WTC11 (cell line): ENCODE measurements around the gene FAM114A2. TPM values are rescaled to one million over a fixed set of nuclear protein-coding genes. Genes with fewer than 3 reads are reported as not detected.

ENCODE experiments used
- ATAC-seq: fragments of 200-7000 bp; cut with Tn5 transposase; 2 replicates; pipeline ENCODE4 v1.10.0; 2021; ENCODE audit warnings: mild to moderate bottlenecking, moderate library complexity
- CTCF ChIA-PET: fragments of 300-600 bp; sonication (Branson Sonifier 250); formaldehyde crosslinking; loops from one replicate; lab custom pipeline; 2021; ENCODE audit warnings: antibody characterized with exemption; lab: Charles Lee
- POLR2A ChIA-PET: fragments of 350-600 bp; sonication (Branson Sonifier 250); formaldehyde crosslinking; loops from one replicate; lab custom pipeline; 2021; ENCODE audit warnings: antibody characterized with exemption; lab: Charles Lee
- DNase-seq: peaks from one replicate; pipeline ENCODE4 v3.0.0; 2021; ENCODE audit warnings: low spot score
- H3K27ac Mint-ChIP-seq: 2 replicates; pipeline ENCODE4 v1.8.0; 2021; ENCODE audit warnings: mixed read lengths
- H3K27me3 Mint-ChIP-seq: 2 replicates; pipeline ENCODE4 v1.8.0; 2021; ENCODE audit warnings: low read depth, mild to moderate bottlenecking, moderate library complexity, mixed read lengths
- H3K36me3 Mint-ChIP-seq: 2 replicates; pipeline ENCODE4 v1.8.0; 2021; ENCODE audit warnings: mixed read lengths
- H3K4me1 Mint-ChIP-seq: 2 replicates; pipeline ENCODE4 v1.8.0; 2022; ENCODE audit warnings: mixed read lengths
- H3K4me3 Mint-ChIP-seq: 2 replicates; pipeline ENCODE4 v1.8.0; 2021; ENCODE audit warnings: mild to moderate bottlenecking, moderate library complexity, mixed read lengths
- H3K9me3 Mint-ChIP-seq: 2 replicates; pipeline ENCODE4 v1.8.0; 2021; ENCODE audit warnings: mixed read lengths
- E2F4 ChIP-seq: sonication (generic); formaldehyde crosslinking; IDR thresholded peaks from 2 replicates; pipeline ENCODE4 v1.8.1; 2022; ENCODE audit warnings: low read depth, mild to moderate bottlenecking, moderate library complexity, missing genetic modification reagents, borderline replicate concordance
- ETV6 ChIP-seq: sonication (generic); formaldehyde crosslinking; IDR thresholded peaks from 2 replicates; pipeline ENCODE4 v1.8.1; 2022; ENCODE audit warnings: mild to moderate bottlenecking, missing genetic modification reagents
- IRF1 ChIP-seq: sonication (generic); formaldehyde crosslinking; IDR thresholded peaks from 2 replicates; pipeline ENCODE4 v1.8.0; 2023; ENCODE audit warnings: missing genetic modification reagents
- MLX ChIP-seq: sonication (generic); formaldehyde crosslinking; IDR thresholded peaks from 2 replicates; pipeline ENCODE4 v1.8.1; 2023; ENCODE audit warnings: mild to moderate bottlenecking, missing genetic modification reagents, moderate library complexity
- NFE2L1 ChIP-seq: sonication (generic); formaldehyde crosslinking; IDR thresholded peaks from 2 replicates; pipeline ENCODE4 v1.8.1; 2023; ENCODE audit warnings: missing genetic modification reagents
- SMAD3 ChIP-seq: sonication (generic); formaldehyde crosslinking; IDR thresholded peaks from 2 replicates; pipeline ENCODE4 v1.8.0; 2022; ENCODE audit warnings: missing genetic modification reagents, mild to moderate bottlenecking, borderline replicate concordance
- SP1 ChIP-seq: sonication (generic); formaldehyde crosslinking; conservative IDR thresholded peaks from 2 replicates; pipeline ENCODE4 v1.8.1; 2022; ENCODE audit warnings: missing genetic modification reagents
- TCF7 ChIP-seq: sonication (generic); formaldehyde crosslinking; IDR thresholded peaks from 2 replicates; pipeline ENCODE4 v1.8.0; 2022; ENCODE audit warnings: mild to moderate bottlenecking, low read depth, missing genetic modification reagents, moderate library complexity
- ZBTB43 ChIP-seq: sonication (generic); formaldehyde crosslinking; IDR thresholded peaks from 2 replicates; pipeline ENCODE4 v1.8.1; 2023; ENCODE audit warnings: mild to moderate bottlenecking, missing genetic modification reagents
- ZMAT4 ChIP-seq: fragments of 250-450 bp; sonication (Bioruptor Pico); IDR thresholded peaks from 2 replicates; pipeline ENCODE4 v1.9.0; 2021; ENCODE audit warnings: mild to moderate bottlenecking
- ZNF263 ChIP-seq: sonication (generic); formaldehyde crosslinking; IDR thresholded peaks from 2 replicates; pipeline ENCODE4 v1.8.1; 2022; ENCODE audit warnings: low read depth, mild to moderate bottlenecking, moderate library complexity, missing genetic modification reagents
- total RNA-seq: library from RNA; stranded (reverse); gene quantifications from 3 replicates; pipeline ENCODE4 v1.2.3, GENCODE V29; 2021
- TF ChIP-seq, protein P1 (sequence below): sonication (generic); formaldehyde crosslinking; IDR thresholded peaks from 2 replicates; pipeline ENCODE4 v1.8.0; 2022; ENCODE audit warnings: mild to moderate bottlenecking, missing genetic modification reagents
- TF ChIP-seq, protein P2 (sequence below): sonication (generic); formaldehyde crosslinking; IDR thresholded peaks from 2 replicates; pipeline ENCODE4 v1.8.1; 2023; ENCODE audit warnings: mild to moderate bottlenecking, missing genetic modification reagents, moderate library complexity
- TF ChIP-seq, protein P3 (sequence below): sonication (generic); formaldehyde crosslinking; IDR thresholded peaks from 2 replicates; pipeline ENCODE4 v1.8.0; 2022; ENCODE audit warnings: mild to moderate bottlenecking, missing genetic modification reagents
- TF ChIP-seq, protein P4 (sequence below): fragments of 250-450 bp; sonication (Bioruptor Pico); conservative IDR thresholded peaks from 2 replicates; pipeline ENCODE4 v1.9.0; 2021; ENCODE audit warnings: mild to moderate bottlenecking
- TF ChIP-seq, protein P5 (sequence below): sonication (generic); formaldehyde crosslinking; IDR thresholded peaks from 2 replicates; pipeline ENCODE4 v1.8.1; 2022; ENCODE audit warnings: mild to moderate bottlenecking, missing genetic modification reagents, moderate library complexity, borderline replicate concordance
- TF ChIP-seq, protein P6 (sequence below): sonication (generic); formaldehyde crosslinking; IDR thresholded peaks from 2 replicates; pipeline ENCODE4 v1.8.0; 2022; ENCODE audit warnings: mild to moderate bottlenecking, missing genetic modification reagents
- TF ChIP-seq, protein P7 (sequence below): sonication (generic); formaldehyde crosslinking; IDR thresholded peaks from 2 replicates; pipeline ENCODE4 v1.8.1; 2022; ENCODE audit warnings: missing genetic modification reagents, borderline replicate concordance

The FAM114A2 gene
- total RNA-seq, 1 experiment from 2014 or later = 10.1 TPM

- TF ChIP-seq TCF7 (CRISPR knock-in tag) (no peak), ZBTB43 (CRISPR knock-in tag) (0 out of 2 replicates have a peak, but pooled peaks have one; percentile 59), MLX (CRISPR knock-in tag) (0 out of 2 replicates have a peak, but pooled peaks have one; percentile 33), ZMAT4 (no peak), IRF1 (CRISPR knock-in tag) (no peak), SP1 (CRISPR knock-in tag) (peak; percentile 96), E2F4 (CRISPR knock-in tag) (no peak)
- TF ChIP-seq, protein P1, sequence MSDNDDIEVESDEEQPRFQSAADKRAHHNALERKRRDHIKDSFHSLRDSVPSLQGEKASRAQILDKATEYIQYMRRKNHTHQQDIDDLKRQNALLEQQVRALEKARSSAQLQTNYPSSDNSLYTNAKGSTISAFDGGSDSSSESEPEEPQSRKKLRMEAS (CRISPR knock-in tag) = peak; percentile 94
- TF ChIP-seq, protein P2, sequence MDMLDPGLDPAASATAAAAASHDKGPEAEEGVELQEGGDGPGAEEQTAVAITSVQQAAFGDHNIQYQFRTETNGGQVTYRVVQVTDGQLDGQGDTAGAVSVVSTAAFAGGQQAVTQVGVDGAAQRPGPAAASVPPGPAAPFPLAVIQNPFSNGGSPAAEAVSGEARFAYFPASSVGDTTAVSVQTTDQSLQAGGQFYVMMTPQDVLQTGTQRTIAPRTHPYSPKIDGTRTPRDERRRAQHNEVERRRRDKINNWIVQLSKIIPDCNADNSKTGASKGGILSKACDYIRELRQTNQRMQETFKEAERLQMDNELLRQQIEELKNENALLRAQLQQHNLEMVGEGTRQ (CRISPR knock-in tag) = no peak; the same call in 1 of the 2 replicates
- TF ChIP-seq, protein P3, sequence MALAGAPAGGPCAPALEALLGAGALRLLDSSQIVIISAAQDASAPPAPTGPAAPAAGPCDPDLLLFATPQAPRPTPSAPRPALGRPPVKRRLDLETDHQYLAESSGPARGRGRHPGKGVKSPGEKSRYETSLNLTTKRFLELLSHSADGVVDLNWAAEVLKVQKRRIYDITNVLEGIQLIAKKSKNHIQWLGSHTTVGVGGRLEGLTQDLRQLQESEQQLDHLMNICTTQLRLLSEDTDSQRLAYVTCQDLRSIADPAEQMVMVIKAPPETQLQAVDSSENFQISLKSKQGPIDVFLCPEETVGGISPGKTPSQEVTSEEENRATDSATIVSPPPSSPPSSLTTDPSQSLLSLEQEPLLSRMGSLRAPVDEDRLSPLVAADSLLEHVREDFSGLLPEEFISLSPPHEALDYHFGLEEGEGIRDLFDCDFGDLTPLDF = peak; percentile 37; the same call in 1 of the 2 replicates
- TF ChIP-seq, protein P4, sequence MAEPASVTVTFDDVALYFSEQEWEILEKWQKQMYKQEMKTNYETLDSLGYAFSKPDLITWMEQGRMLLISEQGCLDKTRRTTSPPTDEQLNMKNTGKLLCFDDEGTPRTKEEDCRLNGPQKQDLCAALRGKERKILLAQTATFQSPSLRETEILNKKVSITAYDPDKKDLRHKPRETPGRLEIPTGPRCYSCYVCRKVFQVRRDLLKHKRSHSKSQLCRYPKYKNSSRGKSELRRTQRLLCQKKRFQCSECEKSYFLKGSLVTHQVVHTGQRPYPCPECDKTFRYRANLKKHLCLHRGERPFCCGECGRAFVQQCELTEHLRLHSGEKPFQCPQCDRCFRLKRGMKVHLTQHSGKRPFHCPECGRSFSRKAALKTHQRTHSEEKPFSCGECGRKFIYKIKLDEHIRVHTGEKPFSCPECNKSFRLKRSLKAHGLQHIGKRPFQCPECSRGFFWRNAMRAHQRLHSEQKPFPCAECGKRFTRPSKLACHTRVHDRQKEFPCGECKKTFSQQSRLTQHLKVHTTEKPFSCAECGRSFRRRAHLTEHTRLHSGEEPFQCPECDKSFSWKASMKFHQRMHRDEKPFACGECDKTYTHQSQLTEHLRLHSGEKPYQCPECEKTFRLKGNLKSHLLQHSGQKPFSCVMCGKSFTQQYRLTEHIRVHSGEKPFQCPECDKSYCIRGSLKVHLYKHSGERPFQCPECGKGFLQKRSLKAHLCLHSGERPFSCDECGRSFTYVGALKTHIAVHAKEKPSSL = no peak
These were observed at the start of gene FAM114A2, which contains the start of gene MFAP3 (continued) for GRCh38 chr5:154038707-154039457.

DNA sequence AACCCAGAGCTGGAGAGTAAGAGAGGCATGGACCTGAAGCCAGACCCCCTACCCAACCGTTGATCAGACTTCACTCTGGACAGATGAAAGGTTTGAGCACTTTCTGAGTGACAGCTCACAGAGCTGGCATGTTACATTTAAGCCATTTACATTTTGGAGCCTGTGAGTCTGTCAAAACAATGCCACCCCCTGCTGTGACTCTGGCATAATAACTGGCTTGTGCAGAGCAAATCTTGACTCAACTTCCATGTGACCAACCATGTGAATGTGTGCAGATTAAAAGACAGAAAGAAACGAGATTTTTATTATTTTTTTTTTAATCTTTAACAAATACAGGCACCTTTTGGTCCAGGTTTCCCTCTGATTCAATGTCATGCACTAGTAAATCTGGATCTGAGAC, 48.5 kb upstream of the FAM114A2 start:
- Mint-ChIP-seq H3K27ac (no peak overlapping the region), H3K27me3 (peaks cover 13% of the 10 kb centered on the region), H3K36me3 (no peaks in the 10 kb centered on the region), H3K9me3 (no peaks in the 10 kb centered on the region; the same call in 1 of the 2 replicates), H3K4me1 (peaks cover 28% of the 10 kb centered on the region), H3K4me3 (no peak overlapping the region)
- ChIA-PET POLR2A (no interaction called here), CTCF (interaction anchor here (0.7 to 2.0 kb wide), 7 partner anchors 9 to 93 kb away, joined by 3 to 14 read pairs (median 4); no protein-coding TSS in a partner anchor)
- DNase-seq (no peak), ATAC-seq (no peak)
- TF ChIP-seq, protein P5, sequence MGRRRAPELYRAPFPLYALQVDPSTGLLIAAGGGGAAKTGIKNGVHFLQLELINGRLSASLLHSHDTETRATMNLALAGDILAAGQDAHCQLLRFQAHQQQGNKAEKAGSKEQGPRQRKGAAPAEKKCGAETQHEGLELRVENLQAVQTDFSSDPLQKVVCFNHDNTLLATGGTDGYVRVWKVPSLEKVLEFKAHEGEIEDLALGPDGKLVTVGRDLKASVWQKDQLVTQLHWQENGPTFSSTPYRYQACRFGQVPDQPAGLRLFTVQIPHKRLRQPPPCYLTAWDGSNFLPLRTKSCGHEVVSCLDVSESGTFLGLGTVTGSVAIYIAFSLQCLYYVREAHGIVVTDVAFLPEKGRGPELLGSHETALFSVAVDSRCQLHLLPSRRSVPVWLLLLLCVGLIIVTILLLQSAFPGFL (CRISPR knock-in tag) = no peak
- TF ChIP-seq SMAD3 = no peak
- no peak for TF ChIP-seq ZNF263 (CRISPR knock-in tag)
- no peak for TF ChIP-seq NFE2L1
- TF ChIP-seq, protein P6, sequence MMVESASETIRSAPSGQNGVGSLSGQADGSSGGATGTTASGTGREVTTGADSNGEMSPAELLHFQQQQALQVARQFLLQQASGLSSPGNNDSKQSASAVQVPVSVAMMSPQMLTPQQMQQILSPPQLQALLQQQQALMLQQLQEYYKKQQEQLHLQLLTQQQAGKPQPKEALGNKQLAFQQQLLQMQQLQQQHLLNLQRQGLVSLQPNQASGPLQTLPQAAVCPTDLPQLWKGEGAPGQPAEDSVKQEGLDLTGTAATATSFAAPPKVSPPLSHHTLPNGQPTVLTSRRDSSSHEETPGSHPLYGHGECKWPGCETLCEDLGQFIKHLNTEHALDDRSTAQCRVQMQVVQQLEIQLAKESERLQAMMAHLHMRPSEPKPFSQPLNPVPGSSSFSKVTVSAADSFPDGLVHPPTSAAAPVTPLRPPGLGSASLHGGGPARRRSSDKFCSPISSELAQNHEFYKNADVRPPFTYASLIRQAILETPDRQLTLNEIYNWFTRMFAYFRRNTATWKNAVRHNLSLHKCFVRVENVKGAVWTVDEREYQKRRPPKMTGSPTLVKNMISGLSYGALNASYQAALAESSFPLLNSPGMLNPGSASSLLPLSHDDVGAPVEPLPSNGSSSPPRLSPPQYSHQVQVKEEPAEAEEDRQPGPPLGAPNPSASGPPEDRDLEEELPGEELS (CRISPR knock-in tag) = no peak
- no peak for TF ChIP-seq ETV6 (CRISPR knock-in tag)
- TF ChIP-seq, protein P7, sequence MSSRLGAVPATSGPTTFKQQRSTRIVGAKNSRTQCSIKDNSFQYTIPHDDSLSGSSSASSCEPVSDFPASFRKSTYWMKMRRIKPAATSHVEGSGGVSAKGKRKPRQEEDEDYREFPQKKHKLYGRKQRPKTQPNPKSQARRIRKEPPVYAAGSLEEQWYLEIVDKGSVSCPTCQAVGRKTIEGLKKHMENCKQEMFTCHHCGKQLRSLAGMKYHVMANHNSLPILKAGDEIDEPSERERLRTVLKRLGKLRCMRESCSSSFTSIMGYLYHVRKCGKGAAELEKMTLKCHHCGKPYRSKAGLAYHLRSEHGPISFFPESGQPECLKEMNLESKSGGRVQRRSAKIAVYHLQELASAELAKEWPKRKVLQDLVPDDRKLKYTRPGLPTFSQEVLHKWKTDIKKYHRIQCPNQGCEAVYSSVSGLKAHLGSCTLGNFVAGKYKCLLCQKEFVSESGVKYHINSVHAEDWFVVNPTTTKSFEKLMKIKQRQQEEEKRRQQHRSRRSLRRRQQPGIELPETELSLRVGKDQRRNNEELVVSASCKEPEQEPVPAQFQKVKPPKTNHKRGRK (CRISPR knock-in tag) = no peak
- TF ChIP-seq SP1 (CRISPR knock-in tag) = no peak
